HG03342 (cell line): Measurements from ENCODE around the gene MAPKAP1.

Source experiments
- ATAC-seq: cut with Tn5 transposase; IDR thresholded peaks from one replicate; pipeline ENCODE4 v1.9.1; 2021; ENCODE audit warnings: mild to moderate bottlenecking, moderate library complexity; ENCODE audit not compliant: unreplicated experiment

MAPKAP1 gene

GRCh38 chr9:125423964-125424363 is 283.0 kb downstream of the MAPKAP1 start:
- ATAC-seq = no peak

- ATAC-seq = no peak
Measured at GRCh38 chr9:125422853-125423252, 284.2 kb downstream of the MAPKAP1 start.

GRCh38 chr9:125421591-125422181 is 285.3 kb downstream of the MAPKAP1 start:
- no peak for ATAC-seq

GRCh38 chr9:125421166-125421565 is 285.8 kb downstream of the MAPKAP1 start:
- ATAC-seq = no peak

- no peak for ATAC-seq
Measured at GRCh38 chr9:125418404-125418803, 288.6 kb downstream of the MAPKAP1 start.

- ATAC-seq = no peak
Measured at GRCh38 chr9:125416517-125416916, 290.5 kb downstream of the MAPKAP1 start.

- no peak for ATAC-seq
Measured at GRCh38 chr9:125415583-125416460, 291.2 kb downstream of the MAPKAP1 start.

- no peak for ATAC-seq
Measured at GRCh38 chr9:125413579-125413978, 293.4 kb downstream of the MAPKAP1 start.

- no peak for ATAC-seq
Measured at GRCh38 chr9:125412166-125412565, 294.8 kb downstream of the MAPKAP1 start.

- no peak for ATAC-seq
Measured at GRCh38 chr9:125411171-125411756, 295.7 kb downstream of the MAPKAP1 start.

- no peak for ATAC-seq
Measured at GRCh38 chr9:125410522-125410894, 296.5 kb downstream of the MAPKAP1 start.

- ATAC-seq = no peak
Measured at GRCh38 chr9:125409637-125410521, 297.1 kb downstream of the MAPKAP1 start.

GRCh38 chr9:125409217-125409636 is 297.8 kb downstream of the MAPKAP1 start:
- ATAC-seq = no peak

- peak; percentile 61 for ATAC-seq
Measured at GRCh38 chr9:125407974-125408900, 298.8 kb downstream of the MAPKAP1 start.

- ATAC-seq = peak; percentile 14
Measured at GRCh38 chr9:125407432-125407973, 299.5 kb downstream of the MAPKAP1 start.

- no peak for ATAC-seq
Measured at GRCh38 chr9:125406810-125407087, 300.3 kb downstream of the MAPKAP1 start.

GRCh38 chr9:125405938-125406809 is 300.8 kb downstream of the MAPKAP1 start:
- no peak for ATAC-seq

- no peak for ATAC-seq
Measured at GRCh38 chr9:125404733-125405132, 302.3 kb downstream of the MAPKAP1 start.
